Kidney tubule cell (primary cell): Measurements from ENCODE around the gene DCUN1D4.
"Not testable (repeated sequence)": the region's sequence is repeated elsewhere in the genome, so short reads cannot be mapped to it uniquely, and the experiment has no call there.

Source experiments
- DNase-seq: peaks from one replicate; pipeline ENCODE4 v3.0.0-alpha.2; 2018; ENCODE audit warnings: low spot score

DCUN1D4 gene

GRCh38 chr4:51895158-51895557 lies 52.2 kb downstream of the DCUN1D4 start:
- no peak for DNase-seq

DNA sequence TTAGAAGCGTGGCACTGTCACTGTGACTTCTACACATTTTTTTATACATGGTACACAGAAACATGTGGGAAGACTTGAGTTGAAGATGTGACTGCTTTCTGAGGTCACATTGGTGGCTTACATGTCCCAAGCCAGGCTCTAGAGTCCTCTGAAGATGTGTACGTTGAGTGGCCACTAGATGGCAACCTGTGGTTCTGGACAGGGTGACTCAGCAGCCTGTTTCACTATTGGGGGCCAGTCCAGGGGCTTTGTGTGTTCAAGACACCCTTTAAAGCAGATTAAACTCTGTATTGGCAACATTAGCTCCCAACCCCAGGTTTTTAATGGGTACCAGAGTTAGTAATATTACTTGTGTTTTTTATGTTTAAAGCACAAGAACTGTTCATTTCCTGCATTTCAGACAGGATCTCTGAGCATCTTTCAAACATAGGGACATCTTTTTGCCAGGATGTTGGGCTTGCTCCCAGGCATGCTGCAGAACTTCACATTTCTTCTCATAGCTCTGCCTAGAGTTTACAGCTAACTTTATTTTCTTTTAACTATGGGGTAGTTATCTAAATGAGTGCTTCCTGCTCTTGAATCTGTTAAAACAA lies 53.0 kb downstream of the DCUN1D4 start:
- peak; percentile 62 for DNase-seq

DNA sequence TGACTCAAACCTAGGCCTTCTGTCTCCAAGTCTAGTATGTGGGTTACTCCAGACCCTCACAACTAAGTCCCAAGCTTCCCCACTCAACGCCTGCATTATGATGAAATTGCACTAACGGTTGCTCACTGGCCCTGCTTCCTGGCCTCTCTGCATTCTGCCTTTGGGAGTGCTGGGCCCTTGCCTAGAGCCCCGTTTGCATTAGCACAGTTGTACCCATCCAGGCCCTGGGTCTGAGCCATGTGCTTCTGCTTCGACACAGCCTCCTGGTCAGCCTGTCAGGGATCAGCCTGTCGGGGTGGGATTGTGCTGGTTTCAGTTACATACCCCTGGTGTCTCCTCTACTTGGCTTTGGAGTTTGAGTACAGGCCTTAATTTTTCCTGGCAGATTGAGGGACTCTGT lies 58.4 kb downstream of the DCUN1D4 start:
- no peak for DNase-seq

DNA sequence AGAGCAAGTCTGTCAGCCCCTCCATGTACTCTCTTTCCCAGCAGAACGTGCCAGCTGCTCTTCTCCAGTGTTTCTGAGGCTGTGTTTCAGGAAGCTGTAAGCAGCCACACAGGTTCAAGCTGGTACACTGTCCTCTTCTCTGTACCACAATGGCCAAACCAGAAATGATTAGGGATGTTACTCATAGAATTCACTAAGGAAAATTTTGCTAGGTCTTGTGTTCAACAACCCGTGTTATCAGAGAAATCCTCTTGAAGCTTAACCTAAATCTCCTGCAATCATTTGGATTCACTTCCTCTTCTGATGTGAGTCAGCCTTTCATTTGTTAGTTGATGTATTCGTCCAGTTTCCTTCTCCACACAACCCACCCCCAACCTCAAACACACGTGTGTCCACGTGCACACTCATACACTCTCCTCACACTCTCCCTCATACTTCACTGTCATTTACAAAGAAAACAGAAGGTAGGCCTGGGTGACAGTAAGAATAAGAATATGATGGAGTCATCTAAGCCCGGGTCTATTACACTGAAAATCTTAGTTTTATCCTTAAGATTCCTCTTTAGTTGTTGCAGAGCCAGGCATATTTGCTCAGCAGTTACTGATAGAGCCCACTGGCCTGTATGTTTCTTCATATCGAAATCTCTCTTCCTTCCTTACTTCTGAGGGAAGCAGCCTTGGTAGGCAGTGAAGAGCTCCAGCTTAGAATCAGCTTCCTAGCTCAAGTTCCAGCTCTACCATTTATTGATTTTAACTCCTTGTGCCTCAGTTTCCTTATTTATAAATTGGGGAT lies 63.4 kb downstream of the DCUN1D4 start:
- peak; percentile 52 for DNase-seq

- no peak for DNase-seq
Observed at GRCh38 chr4:51907006-51907669, 64.2 kb downstream of the DCUN1D4 start.

GRCh38 chr4:51909236-51909703 lies 66.3 kb downstream of the DCUN1D4 start:
- DNase-seq: no peak

GRCh38 chr4:51918251-51918650 lies 75.3 kb downstream of the DCUN1D4 start:
- no peak for DNase-seq

DNA sequence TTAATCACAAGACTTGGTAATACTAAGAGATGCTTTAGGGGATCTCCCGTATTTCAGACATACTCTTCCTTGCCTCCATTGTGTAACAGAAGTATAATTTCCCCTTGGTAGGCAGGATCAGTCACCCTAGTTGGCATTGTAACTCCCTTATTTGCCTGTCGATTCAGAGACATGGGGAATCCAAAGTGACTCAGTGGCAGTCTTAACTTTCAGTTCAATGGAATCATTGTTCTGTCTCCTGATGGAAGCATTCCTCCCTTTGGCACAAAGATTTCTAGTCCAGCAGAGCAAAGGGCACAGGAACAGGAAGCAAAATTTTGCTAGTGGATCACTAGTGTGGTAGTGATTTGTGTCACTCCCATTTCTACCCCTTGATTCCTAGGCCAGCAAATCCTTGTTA lies 80.4 kb downstream of the DCUN1D4 start:
- peak; percentile 65 for DNase-seq

GRCh38 chr4:51925307-51925706 lies 82.4 kb downstream of the DCUN1D4 start:
- no peak for DNase-seq

- DNase-seq: no peak
Observed at GRCh38 chr4:51930557-51930956, 87.6 kb downstream of the DCUN1D4 start.

DNA sequence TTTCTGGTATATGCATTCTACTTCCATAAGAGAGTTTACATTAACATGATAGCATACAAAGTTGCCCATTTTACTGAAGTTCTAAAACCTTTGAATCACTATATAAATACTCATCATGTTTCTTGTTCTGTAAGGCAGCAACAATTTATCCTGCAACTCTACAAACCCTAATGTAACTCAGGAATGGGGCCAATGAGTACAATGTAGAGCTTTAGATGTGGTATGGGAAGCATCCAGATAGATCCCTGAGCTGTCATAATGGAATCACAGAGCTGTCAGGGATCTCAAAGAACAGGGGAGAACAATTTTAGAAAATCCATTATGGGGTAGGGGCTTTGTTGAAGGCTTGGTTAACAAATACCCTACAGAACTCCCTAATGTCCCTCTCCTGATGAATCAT lies 88.5 kb downstream of the DCUN1D4 start:
- no peak for DNase-seq

DNA sequence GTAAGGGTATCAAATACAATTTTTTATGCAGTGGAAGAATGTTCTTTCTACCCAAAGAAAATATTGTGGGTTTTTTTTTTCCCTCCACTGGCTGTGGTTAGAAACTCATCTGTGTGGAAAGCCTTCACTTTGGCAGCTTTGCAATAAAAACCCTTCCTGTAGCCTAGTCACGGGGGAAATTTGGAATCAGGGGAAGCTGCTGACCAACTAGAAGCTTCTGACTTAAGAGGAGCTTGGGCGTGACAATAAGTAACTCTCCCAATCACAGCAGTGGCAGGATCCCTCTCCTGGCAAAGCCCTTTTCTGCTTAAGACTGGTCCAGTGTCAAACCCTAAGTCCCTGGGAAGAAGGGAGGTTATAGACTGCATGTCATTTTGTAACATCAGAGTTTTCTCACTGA lies 89.3 kb downstream of the DCUN1D4 start:
- DNase-seq: peak; percentile 53

- no peak for DNase-seq
Observed at GRCh38 chr4:51932684-51933083, 89.7 kb downstream of the DCUN1D4 start.

DNA sequence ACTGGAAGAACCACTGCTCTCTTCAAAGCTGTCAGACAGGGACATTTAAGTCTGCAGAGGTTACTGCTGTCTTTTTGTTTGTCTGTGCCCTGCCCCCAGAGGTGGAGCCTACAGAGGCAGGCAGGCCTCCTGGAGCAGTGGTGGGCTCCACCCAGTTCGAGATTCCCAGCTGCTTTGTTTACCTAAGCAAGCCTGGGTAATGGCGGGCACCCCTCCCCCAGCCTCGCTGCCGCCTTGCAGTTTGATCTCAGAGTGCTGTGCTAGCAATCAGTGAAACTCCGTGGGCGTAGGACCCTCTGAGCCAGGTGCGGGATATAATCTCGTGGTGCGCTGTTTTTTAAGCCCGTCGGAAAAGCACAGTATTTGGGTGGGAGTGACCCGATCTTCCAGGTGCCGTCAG lies 97.5 kb downstream of the DCUN1D4 start:
- not testable (repeated sequence) for DNase-seq

DNA sequence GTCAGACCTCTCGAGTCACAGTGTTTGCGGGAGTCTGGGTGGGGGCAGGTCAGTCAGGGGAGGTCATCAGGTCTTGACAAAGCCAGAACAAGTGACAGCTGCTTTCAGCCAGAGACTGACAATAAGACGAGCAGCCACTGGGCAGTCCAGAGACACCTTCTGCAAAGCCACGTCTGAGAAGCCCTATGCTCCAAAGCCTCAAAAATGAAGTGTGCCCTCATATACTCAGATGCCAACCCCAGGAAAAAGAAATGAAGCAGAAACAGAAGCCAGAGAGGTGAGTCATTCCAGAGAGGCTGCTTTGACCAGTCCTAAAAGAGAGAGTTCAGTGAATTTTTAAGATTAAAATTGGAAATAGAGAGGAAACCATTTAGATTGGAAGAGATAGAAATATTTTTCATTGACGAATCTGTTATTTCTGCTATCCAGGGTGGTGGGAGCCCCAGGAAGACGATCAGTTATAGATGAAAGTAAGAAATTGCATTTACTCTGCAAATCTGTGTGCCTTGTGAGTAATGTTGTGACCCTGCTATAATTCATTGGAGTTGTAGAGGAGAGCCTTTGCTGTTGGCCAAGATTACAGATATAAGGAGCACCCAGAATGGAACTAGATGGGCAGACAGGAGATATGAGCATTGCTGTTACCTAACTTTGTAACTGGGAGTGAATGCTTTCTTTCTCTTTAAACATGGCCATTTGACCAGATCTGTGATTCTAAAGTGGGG lies 99.3 kb downstream of the DCUN1D4 start:
- DNase-seq: peak; percentile 68

DNA sequence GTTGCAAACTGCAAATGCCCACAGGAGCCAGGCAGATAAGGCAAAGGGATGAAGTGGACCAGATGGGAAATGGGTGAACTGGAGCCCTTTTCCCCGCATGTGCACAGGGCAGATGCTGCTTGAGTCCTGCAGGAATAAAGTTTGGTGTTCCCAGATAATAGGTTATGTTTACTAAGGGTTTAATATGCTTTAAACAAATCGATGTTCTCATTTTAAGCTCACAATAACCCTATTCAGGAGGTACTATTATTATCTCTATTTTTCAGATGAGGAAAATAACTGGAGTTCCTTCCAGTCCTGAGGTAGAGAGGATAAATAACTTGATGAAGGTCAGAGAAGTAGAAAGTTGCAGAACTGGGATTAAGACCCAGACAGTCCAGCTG lies 99.9 kb downstream of the DCUN1D4 start:
- DNase-seq: no peak

DNA sequence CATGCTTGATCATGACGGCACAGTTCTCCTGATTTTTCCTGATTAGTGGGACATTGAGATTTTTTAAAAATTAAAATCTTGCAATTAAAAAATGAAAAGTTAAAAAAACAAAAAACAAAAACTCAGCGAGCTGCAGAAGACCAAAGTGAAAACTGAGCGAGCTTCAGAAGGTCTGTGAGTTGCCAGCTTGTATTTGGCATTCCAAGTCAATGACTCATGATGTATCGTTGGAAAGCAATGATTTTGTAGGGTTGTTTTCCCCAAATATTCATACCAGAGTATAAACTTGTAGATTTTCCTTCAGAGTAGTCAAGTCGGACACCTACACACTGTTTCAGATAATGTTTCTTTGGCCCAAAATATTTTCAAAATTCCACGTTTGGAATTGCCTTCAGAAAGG lies 100.3 kb downstream of the DCUN1D4 start:
- peak; percentile 54 for DNase-seq

- no peak for DNase-seq
Observed at GRCh38 chr4:51958199-51958968, 115.4 kb downstream of the DCUN1D4 start.

DNA sequence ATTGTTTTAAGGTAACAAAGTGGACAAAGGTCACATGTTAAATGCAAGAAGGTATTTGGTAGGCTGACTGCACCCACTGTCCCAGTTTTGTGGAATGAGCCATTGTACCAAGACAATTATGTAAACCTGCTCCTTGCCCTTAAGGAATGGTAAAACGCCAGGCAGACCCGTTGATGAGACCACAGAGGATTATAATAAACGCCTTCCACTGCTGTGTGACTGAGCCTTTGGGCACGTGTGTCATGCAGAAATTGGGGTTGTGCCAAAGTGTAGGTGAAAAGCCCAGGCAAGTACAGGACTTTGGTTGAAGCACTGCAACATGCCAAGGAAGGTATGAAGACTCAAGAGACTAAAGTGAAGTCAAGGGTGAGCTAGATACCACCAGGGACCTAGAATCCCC lies 117.5 kb downstream of the DCUN1D4 start:
- DNase-seq: peak; percentile 63

DNA sequence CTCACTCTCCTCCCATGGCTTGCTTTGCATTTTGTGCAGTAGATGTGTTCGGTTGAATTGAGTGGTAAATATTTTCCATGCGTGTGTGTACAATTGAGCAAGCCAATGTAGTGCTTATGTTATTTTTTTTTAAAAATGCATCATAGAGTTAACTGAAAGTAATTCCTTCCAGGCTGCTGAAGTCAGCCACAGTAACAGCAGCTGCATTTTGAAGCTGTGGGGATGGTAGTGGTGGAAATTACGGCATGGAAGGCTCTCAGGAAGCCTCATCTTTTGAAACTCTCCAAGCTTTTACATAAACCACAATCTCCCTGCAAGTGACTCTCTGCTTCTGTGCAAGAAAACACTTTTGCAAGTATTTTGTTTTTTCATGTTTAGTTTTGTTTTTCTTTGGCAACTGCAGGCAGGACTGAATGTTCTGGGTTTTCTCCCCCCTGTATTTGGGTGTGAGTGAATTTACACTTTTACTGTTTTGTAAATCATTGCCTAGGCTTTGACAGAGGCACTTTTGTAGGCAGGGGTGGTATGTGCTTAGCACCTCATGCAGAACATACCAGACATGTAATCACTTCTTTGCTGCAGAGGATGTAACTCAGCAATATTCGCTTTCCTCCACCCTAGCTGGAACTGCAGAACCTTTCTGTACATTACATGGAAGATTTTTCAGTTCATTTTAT lies 121.0 kb downstream of the DCUN1D4 start:
- DNase-seq: peak; percentile 56

- DNase-seq: no peak
Observed at GRCh38 chr4:51965862-51966261, 122.9 kb downstream of the DCUN1D4 start.
